HG02623 (cell line): ENCODE data around the gene PGRMC2.

ENCODE experiments used
- ATAC-seq: cut with Tn5 transposase; IDR thresholded peaks from one replicate; pipeline ENCODE4 v1.9.1; 2021; ENCODE audit warnings: moderate library complexity; ENCODE audit not compliant: unreplicated experiment

PGRMC2 gene

DNA sequence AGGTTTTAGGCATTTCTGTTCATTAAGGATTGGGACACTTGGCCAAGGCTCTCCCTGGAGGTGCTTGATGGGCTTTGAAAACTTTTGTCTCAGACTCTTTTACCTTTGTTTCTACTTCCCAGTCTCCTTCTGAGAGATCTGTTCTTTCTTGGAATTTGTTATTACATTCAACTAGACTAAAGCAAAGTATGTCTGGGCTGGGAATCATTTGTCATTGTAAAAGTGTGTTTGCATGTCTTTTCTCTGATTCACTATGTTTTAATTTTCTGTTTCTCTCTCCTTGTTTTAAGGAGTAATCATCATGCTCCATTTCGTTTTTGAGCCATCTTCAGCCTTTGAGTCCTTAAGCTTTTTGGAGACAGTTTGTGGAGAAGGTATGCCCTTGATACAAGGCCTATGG, 12.2 kb upstream of the PGRMC2 start:
- ATAC-seq, result no peak

GRCh38 chr4:128298852-128299251, 11.2 kb upstream of the PGRMC2 start:
- ATAC-seq, result no peak

DNA sequence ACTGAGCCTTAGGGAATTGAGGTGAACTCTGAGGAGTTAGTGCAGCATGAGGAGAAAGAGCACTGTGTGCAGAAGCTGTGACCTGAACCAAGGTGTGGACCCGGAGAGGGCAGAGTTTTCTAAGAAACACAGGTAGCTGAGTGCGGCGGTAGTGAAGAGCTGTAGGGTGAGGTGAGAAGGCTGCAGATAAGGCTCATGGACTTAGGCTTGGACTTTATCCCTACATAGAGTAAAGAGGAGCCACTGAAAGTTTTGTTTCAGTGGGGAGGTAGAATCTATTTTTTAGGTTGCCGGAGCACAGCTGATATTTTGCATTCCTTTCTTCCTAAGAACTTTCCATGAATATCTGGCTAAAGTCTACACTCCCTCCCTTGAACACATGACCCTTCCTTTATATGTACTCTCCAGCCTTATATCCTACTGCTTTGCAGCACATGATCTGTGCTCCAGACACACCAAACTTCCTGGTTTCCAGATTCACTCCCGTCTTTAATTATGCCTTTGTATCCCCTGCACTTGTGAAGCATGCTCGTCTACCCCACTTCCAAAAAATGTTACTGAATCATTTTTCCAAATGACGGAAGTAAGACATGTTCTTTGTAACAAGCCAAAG, 10.6 kb upstream of the PGRMC2 start:
- ATAC-seq, result no peak

DNA sequence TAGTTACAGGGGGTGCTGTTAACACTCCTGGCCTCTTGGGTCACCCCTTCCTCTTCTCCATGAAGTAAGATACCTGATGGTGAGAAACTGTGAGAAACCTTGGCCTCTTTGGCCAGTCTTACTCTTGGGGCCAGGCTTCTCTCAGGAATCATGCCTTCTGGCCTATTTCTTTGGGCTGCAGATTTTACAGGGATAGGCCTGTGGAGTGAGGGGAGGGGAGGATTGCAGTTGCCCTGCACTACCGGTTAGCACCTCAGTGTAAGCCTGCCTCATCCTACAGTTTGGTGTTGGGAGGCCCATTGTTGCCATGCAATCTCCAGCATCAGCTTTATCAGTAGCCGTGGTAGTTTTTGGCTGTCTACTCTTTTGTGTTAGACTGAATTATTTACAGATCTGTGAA, 7.6 kb upstream of the PGRMC2 start:
- no peak for ATAC-seq

DNA sequence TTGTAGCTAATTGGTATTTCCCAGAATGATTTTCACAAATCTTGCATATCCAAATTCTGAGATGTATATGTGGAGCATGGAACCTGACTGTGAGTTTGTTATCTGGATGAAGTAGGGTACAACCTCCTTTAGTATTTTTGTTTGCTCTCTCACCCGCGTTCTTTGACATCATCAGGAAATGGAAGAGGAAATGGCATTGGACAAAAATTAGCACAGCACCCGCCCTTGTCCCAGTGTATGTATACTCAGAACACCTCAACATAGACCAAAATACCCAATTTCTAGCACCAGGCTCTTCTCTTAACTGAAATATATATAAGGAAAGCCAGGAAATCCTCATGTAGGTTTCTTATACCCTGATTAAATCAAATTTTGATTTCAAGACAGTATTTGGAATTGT, 6.9 kb upstream of the PGRMC2 start:
- no peak for ATAC-seq

DNA sequence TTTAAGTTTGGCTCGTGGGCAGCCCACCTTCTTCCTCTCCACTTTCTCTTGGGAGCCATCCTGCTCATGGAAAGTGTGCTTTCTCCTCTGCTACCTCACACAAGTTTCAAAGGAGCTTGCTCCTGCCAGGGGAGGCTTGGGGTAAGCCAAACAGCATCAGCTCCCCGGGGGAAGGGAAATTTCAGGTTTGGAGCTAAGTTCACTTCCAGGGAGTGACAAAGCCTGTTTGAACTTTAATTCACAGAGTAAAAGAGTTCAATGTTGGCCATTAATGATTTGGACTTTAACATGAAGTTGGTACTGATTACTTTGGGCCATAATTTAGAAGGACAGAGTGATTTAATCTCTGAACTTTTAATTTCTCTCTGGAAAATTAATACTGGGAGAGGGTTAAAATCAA, 4.7 kb upstream of the PGRMC2 start:
- no peak for ATAC-seq

- ATAC-seq, result no peak
These were observed 3.5 kb upstream of the PGRMC2 start for GRCh38 chr4:128291096-128291495.

DNA sequence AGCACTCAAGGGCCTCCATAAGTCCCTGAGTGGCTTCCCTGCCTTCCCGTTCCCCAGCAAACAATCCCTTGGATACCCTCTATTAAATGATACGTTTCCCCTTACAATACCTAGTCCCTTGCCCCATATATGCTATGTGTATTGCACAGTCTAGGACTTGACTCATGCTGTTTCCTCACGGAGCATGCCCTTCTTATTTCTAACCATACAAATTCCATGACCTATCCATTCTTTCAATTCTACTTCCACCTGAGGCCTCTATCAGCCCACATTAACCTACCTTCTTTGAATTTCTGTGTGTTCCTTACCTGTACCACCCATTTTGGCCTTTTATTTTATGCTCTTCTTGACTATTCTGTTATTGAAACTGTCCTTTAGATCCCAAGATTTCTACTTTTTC, 2.9 kb upstream of the PGRMC2 start:
- no peak for ATAC-seq

- no peak for ATAC-seq
These were observed 2.0 kb upstream of the PGRMC2 start for GRCh38 chr4:128289523-128290158.

- no peak for ATAC-seq
These were observed 1.1 kb upstream of the PGRMC2 start for GRCh38 chr4:128288689-128289106.

- peak; percentile 72 for ATAC-seq
These were observed 467 bp upstream of the PGRMC2 start for GRCh38 chr4:128287871-128288688.

GRCh38 chr4:128286474-128287058, 1.0 kb downstream of the PGRMC2 start:
- peak; percentile 21 for ATAC-seq

DNA sequence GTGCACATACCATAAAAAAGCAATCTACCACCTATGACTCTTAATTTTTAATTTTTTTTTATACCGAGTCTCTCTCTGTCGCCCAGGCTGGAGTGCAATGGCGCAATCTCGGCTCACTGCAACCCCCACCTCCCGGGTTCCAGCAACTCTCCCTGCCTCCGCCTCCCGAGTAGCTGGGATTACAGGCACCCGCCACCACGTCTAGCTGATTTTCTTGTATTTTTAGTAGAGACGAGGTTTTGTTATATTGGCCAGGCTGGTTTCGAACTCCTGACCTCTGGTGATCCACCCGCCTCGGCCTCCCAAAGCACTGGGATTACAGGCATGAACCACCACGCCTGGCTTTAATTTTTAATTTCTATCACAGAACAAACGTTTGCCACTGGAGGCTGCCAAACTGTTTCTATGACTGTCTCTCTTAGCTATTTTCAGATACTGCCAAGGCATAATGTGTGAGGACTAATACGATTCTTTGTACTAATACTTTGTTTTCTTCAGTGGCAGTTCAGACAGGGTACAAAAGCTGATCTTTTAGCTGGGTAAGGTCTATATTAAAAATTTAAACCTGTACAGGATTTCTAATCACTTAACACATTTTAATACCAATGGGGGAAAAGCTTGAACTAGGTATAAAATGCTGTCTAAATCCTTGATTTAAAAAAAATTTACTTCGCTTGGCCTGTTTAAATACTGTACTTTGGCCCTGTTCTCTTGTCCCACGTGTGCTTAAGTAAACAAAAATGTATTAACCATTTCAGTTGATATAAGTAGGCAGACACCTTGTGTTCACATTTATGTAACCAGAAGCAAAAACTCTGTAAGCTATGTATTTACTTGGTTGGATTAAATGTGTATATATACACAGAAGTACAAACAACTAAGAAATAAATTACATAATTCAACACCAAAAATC, 2.3 kb downstream of the PGRMC2 start:
- ATAC-seq, result no peak

DNA sequence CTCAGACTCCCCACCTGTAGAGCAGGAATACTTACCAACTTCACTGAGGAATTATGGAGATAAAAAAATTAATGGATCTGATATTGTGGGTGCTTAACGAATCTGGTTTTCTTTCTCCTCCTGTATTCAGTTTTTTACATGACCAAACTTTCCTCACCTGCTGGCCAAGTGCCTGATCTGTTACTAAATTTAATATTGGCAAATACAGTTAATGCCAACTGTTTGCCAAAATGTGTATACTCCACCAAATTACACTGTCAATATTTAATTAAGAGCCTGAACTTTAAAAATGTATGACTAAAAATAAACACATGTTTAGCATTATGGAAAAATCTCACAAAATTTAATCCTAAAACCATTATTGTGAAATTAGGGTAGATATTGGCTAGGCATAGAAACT, 3.3 kb downstream of the PGRMC2 start:
- ATAC-seq, result no peak

GRCh38 chr4:128283071-128283470, 4.5 kb downstream of the PGRMC2 start:
- ATAC-seq, result no peak

GRCh38 chr4:128282516-128282915, 5.1 kb downstream of the PGRMC2 start:
- ATAC-seq, result no peak

GRCh38 chr4:128281354-128281753, 6.3 kb downstream of the PGRMC2 start:
- ATAC-seq, result no peak

GRCh38 chr4:128279624-128280225, 7.9 kb downstream of the PGRMC2 start:
- no peak for ATAC-seq

DNA sequence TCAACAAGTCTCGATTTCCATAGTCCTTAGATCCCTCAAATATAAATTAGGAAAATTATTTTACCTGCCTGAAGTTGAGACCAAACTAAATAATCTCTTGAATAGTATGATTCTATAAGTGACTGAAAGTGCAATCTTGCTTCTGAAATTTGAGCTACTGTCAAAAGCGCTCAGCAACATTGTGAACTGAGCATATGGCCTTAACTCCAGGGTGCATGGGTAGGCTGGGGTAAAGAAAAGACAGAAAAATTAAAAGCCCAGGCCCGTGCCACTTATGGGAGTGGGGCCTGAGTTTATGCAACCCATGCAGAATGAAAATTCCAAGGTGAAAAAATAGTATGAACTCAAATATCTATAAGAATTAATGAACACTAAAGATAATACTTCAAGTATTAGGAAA, 9.8 kb downstream of the PGRMC2 start:
- ATAC-seq, result no peak

GRCh38 chr4:128275346-128275745, 12.3 kb downstream of the PGRMC2 start:
- ATAC-seq, result no peak
